Measurements from ENCODE around the gene NDUFS1.
"Not testable (repeated sequence)": the region's sequence is repeated elsewhere in the genome, so short reads cannot be mapped to it uniquely, and the experiment has no call there.

Gene NDUFS1

GRCh38 chr2:206160125-206160806, 1.0 kb upstream of the NDUFS1 start:
- Histone ChIP-seq H3K36me3 (ENCODE audit: control insufficient read depth, insufficient read depth, low read length) (peaks cover 23% of the 10 kb centered on the region), H3K9ac (ENCODE audit: low read depth, low read length) (peak overlapping the region; percentile 84), H3K4me3 (ENCODE audit: low read depth, low read length) (peak overlapping the region; percentile 91), H3K4me1 (ENCODE audit: control insufficient read depth, insufficient read depth, low read length) (no peaks in the 10 kb centered on the region), H3K27me3 (ENCODE audit: control insufficient read depth, insufficient read depth, low read length) (no peaks in the 10 kb centered on the region), H3K9me3 (ENCODE audit: control insufficient read depth, insufficient read depth, low read length) (no peaks in the 10 kb centered on the region)

- peak overlapping the region; percentile 86 for H3K9ac ChIP-seq (ENCODE audit: low read depth, low read length)
- no peaks in the 10 kb centered on the region for H3K9me3 ChIP-seq (ENCODE audit: control insufficient read depth, insufficient read depth, low read length)
- peaks cover 23% of the 10 kb centered on the region for H3K36me3 ChIP-seq (ENCODE audit: control insufficient read depth, insufficient read depth, low read length)
- H3K4me1 ChIP-seq (ENCODE audit: control insufficient read depth, insufficient read depth, low read length), result no peaks in the 10 kb centered on the region
- peak overlapping the region; percentile 91 for H3K4me3 ChIP-seq (ENCODE audit: low read depth, low read length)
- no peaks in the 10 kb centered on the region for H3K27me3 ChIP-seq (ENCODE audit: control insufficient read depth, insufficient read depth, low read length)
These were observed 490 bp downstream of the NDUFS1 start for GRCh38 chr2:206158563-206159345.

- H3K27me3 ChIP-seq (ENCODE audit: control insufficient read depth, insufficient read depth, low read length); H3K4me1 ChIP-seq (ENCODE audit: control insufficient read depth, insufficient read depth, low read length); H3K4me3 ChIP-seq (ENCODE audit: low read depth, low read length); H3K9ac ChIP-seq (ENCODE audit: low read depth, low read length); H3K9me3 ChIP-seq (ENCODE audit: control insufficient read depth, insufficient read depth, low read length): not testable (repeated sequence)
- H3K36me3 ChIP-seq (ENCODE audit: control insufficient read depth, insufficient read depth, low read length), result peaks cover 14% of the 10 kb centered on the region
These were observed 2.2 kb downstream of the NDUFS1 start for GRCh38 chr2:206157014-206157413.

GRCh38 chr2:206154197-206154596, 5.0 kb downstream of the NDUFS1 start:
- no peaks in the 10 kb centered on the region for H3K27me3 ChIP-seq (ENCODE audit: control insufficient read depth, insufficient read depth, low read length)
- no peak overlapping the region for H3K9ac ChIP-seq (ENCODE audit: low read depth, low read length)
- H3K36me3 ChIP-seq (ENCODE audit: control insufficient read depth, insufficient read depth, low read length), result no peaks in the 10 kb centered on the region
- H3K4me3 ChIP-seq (ENCODE audit: low read depth, low read length), result no peak overlapping the region
- H3K9me3 ChIP-seq (ENCODE audit: control insufficient read depth, insufficient read depth, low read length), result no peaks in the 10 kb centered on the region
- no peaks in the 10 kb centered on the region for H3K4me1 ChIP-seq (ENCODE audit: control insufficient read depth, insufficient read depth, low read length)

- Histone ChIP-seq H3K9me3 (ENCODE audit: control insufficient read depth, insufficient read depth, low read length) (no peaks in the 10 kb centered on the region), H3K4me1 (ENCODE audit: control insufficient read depth, insufficient read depth, low read length) (no peaks in the 10 kb centered on the region), H3K4me3 (ENCODE audit: low read depth, low read length) (no peak overlapping the region), H3K36me3 (ENCODE audit: control insufficient read depth, insufficient read depth, low read length) (peaks cover 4% of the 10 kb centered on the region), H3K27me3 (ENCODE audit: control insufficient read depth, insufficient read depth, low read length) (no peaks in the 10 kb centered on the region), H3K9ac (ENCODE audit: low read depth, low read length) (no peak overlapping the region)
These were observed 8.6 kb downstream of the NDUFS1 start for GRCh38 chr2:206150631-206151030.

- H3K9ac ChIP-seq (ENCODE audit: low read depth, low read length), result no peak overlapping the region
- H3K27me3 ChIP-seq (ENCODE audit: control insufficient read depth, insufficient read depth, low read length), result no peaks in the 10 kb centered on the region
- H3K36me3 ChIP-seq (ENCODE audit: control insufficient read depth, insufficient read depth, low read length), result peaks cover 8% of the 10 kb centered on the region
- H3K4me1 ChIP-seq (ENCODE audit: control insufficient read depth, insufficient read depth, low read length), result no peaks in the 10 kb centered on the region
- no peak overlapping the region for H3K4me3 ChIP-seq (ENCODE audit: low read depth, low read length)
- no peaks in the 10 kb centered on the region for H3K9me3 ChIP-seq (ENCODE audit: control insufficient read depth, insufficient read depth, low read length)
These were observed 9.1 kb downstream of the NDUFS1 start for GRCh38 chr2:206150168-206150567.

- Histone ChIP-seq H3K9me3 (ENCODE audit: control insufficient read depth, insufficient read depth, low read length) (no peaks in the 10 kb centered on the region), H3K27me3 (ENCODE audit: control insufficient read depth, insufficient read depth, low read length) (no peaks in the 10 kb centered on the region), H3K36me3 (ENCODE audit: control insufficient read depth, insufficient read depth, low read length) (peaks cover 8% of the 10 kb centered on the region), H3K4me1 (ENCODE audit: control insufficient read depth, insufficient read depth, low read length) (no peaks in the 10 kb centered on the region), H3K9ac (ENCODE audit: low read depth, low read length) (no peak overlapping the region), H3K4me3 (ENCODE audit: low read depth, low read length) (no peak overlapping the region)
These were observed 9.9 kb downstream of the NDUFS1 start for GRCh38 chr2:206149330-206149729.

GRCh38 chr2:206145665-206146064, 13.6 kb downstream of the NDUFS1 start:
- no peak overlapping the region for H3K4me3 ChIP-seq (ENCODE audit: low read depth, low read length)
- no peaks in the 10 kb centered on the region for H3K4me1 ChIP-seq (ENCODE audit: control insufficient read depth, insufficient read depth, low read length)
- H3K9ac ChIP-seq (ENCODE audit: low read depth, low read length), result no peak overlapping the region
- no peaks in the 10 kb centered on the region for H3K9me3 ChIP-seq (ENCODE audit: control insufficient read depth, insufficient read depth, low read length)
- peaks cover 25% of the 10 kb centered on the region for H3K36me3 ChIP-seq (ENCODE audit: control insufficient read depth, insufficient read depth, low read length)
- H3K27me3 ChIP-seq (ENCODE audit: control insufficient read depth, insufficient read depth, low read length), result no peaks in the 10 kb centered on the region

GRCh38 chr2:206144383-206144782, 14.9 kb downstream of the NDUFS1 start:
- Histone ChIP-seq H3K4me1 (ENCODE audit: control insufficient read depth, insufficient read depth, low read length) (no peaks in the 10 kb centered on the region), H3K9ac (ENCODE audit: low read depth, low read length) (no peak overlapping the region), H3K36me3 (ENCODE audit: control insufficient read depth, insufficient read depth, low read length) (peaks cover 31% of the 10 kb centered on the region), H3K9me3 (ENCODE audit: control insufficient read depth, insufficient read depth, low read length) (no peaks in the 10 kb centered on the region), H3K27me3 (ENCODE audit: control insufficient read depth, insufficient read depth, low read length) (no peaks in the 10 kb centered on the region), H3K4me3 (ENCODE audit: low read depth, low read length) (no peak overlapping the region)

GRCh38 chr2:206143451-206143850, 15.8 kb downstream of the NDUFS1 start:
- H3K9ac ChIP-seq (ENCODE audit: low read depth, low read length), result no peak overlapping the region
- no peak overlapping the region for H3K4me3 ChIP-seq (ENCODE audit: low read depth, low read length)
- H3K9me3 ChIP-seq (ENCODE audit: control insufficient read depth, insufficient read depth, low read length), result no peaks in the 10 kb centered on the region
- H3K36me3 ChIP-seq (ENCODE audit: control insufficient read depth, insufficient read depth, low read length), result peaks cover 35% of the 10 kb centered on the region
- H3K27me3 ChIP-seq (ENCODE audit: control insufficient read depth, insufficient read depth, low read length), result no peaks in the 10 kb centered on the region
- no peaks in the 10 kb centered on the region for H3K4me1 ChIP-seq (ENCODE audit: control insufficient read depth, insufficient read depth, low read length)

GRCh38 chr2:206127656-206128055, 31.6 kb downstream of the NDUFS1 start:
- Histone ChIP-seq H3K4me1 (ENCODE audit: control insufficient read depth, insufficient read depth, low read length) (no peaks in the 10 kb centered on the region), H3K9me3 (ENCODE audit: control insufficient read depth, insufficient read depth, low read length) (no peaks in the 10 kb centered on the region), H3K4me3 (ENCODE audit: low read depth, low read length) (no peak overlapping the region), H3K9ac (ENCODE audit: low read depth, low read length) (no peak overlapping the region), H3K36me3 (ENCODE audit: control insufficient read depth, insufficient read depth, low read length) (peaks cover 14% of the 10 kb centered on the region), H3K27me3 (ENCODE audit: control insufficient read depth, insufficient read depth, low read length) (no peaks in the 10 kb centered on the region)

GRCh38 chr2:206125901-206126300, 33.3 kb downstream of the NDUFS1 start:
- Histone ChIP-seq H3K9me3 (ENCODE audit: control insufficient read depth, insufficient read depth, low read length) (no peaks in the 10 kb centered on the region), H3K9ac (ENCODE audit: low read depth, low read length) (no peak overlapping the region), H3K27me3 (ENCODE audit: control insufficient read depth, insufficient read depth, low read length) (no peaks in the 10 kb centered on the region), H3K4me3 (ENCODE audit: low read depth, low read length) (no peak overlapping the region), H3K36me3 (ENCODE audit: control insufficient read depth, insufficient read depth, low read length) (peaks cover 20% of the 10 kb centered on the region), H3K4me1 (ENCODE audit: control insufficient read depth, insufficient read depth, low read length) (no peaks in the 10 kb centered on the region)

All from iPS-15b (cell line).